Right renal pelvis (tissue), 4 donors: ENCODE results near the gene EFHB. TPM values are rescaled to one million over a fixed set of nuclear protein-coding genes. Genes with fewer than 3 reads are reported as not detected.
"Not testable (repeated sequence)": the region's sequence is repeated elsewhere in the genome, so short reads cannot be mapped to it uniquely, and the experiment has no call there.

Source experiments
- DNase-seq, 4 donors: peaks; one replicate each; pipeline ENCODE4 v3.0.0-alpha.2; 2013; ENCODE audit warnings: low read depth in 4 of 4, low spot score in 3 of 4, missing footprints in 1 of 4
- polyA plus RNA-seq, 4 donors: library from polyadenylated mRNA; unstranded; fragments of 120-200 nt; gene quantifications; one replicate each; pipeline ENCODE4 v1.2.1, GENCODE V29; 2013; ENCODE audit not compliant: insufficient read length in 4 of 4

Gene EFHB
- polyA plus RNA-seq, 4 donors, result 1.5 to 5.5 (median 3.5) TPM

- not testable (repeated sequence) for DNase-seq
Measured at GRCh38 chr3:19846609-19847008, 87.4 kb downstream of the EFHB start.

Other genes starting within 250 kb of the EFHB start
- 10 to 100 TPM; 66.6 to 87.6 (median 83.7) TPM for gene RAB5A, start 12.9 kb upstream of the EFHB start, polyA plus RNA-seq
- gene PP2D1, start 78.0 kb upstream of the EFHB start, polyA plus RNA-seq, result under 1 TPM; 0.25 to 0.30 (median 0.28) TPM
- 10 to 100 TPM; 20.9 to 29.7 (median 23.7) TPM for gene KAT2B, start 106.2 kb upstream of the EFHB start, polyA plus RNA-seq